Neural cell (in vitro differentiated cells): ENCODE results near the gene ALOX5AP. TPM values are rescaled to one million over a fixed set of nuclear protein-coding genes. Genes with fewer than 3 reads are reported as not detected.

ENCODE experiments used
- H2AFZ ChIP-seq: fragments of 200-600, 300-800 bp; sonication (generic), shearing (Covaris generic); 2 replicates; pipeline ENCODE4 v1.6.0; 2014; ENCODE audit warnings: low read depth, mild to moderate bottlenecking, antibody characterized with exemption, low read length, moderate library complexity
- H3F3A ChIP-seq: fragments of 200-600 bp; shearing (Covaris generic); 2 replicates; pipeline ENCODE4 v1.6.1; 2016; ENCODE audit warnings: mild to moderate bottlenecking, moderate library complexity, mixed read lengths, antibody characterized with exemption, low read length; ENCODE audit not compliant: insufficient read depth, poor library complexity, severe bottlenecking
- H3K27ac ChIP-seq: fragments of 200-600, 300-800 bp; sonication (generic), shearing (Covaris generic); 2 replicates; pipeline ENCODE4 v1.5.1; 2014; ENCODE audit warnings: mild to moderate bottlenecking, low read length, moderate library complexity
- H3K27me3 ChIP-seq: fragments of 300-800, 200-600 bp; sonication (generic), shearing (Covaris generic); 2 replicates; pipeline ENCODE4 v1.6.0; 2014; ENCODE audit warnings: mild to moderate bottlenecking, low read depth, low read length, moderate library complexity; ENCODE audit not compliant: insufficient read depth
- H3K36me3 ChIP-seq: fragments of 300-800, 200-600 bp; sonication (generic), shearing (Covaris generic); 2 replicates; pipeline ENCODE4 v1.5.1; 2014; ENCODE audit warnings: mild to moderate bottlenecking, antibody characterized with exemption, low read length, moderate library complexity; ENCODE audit not compliant: insufficient read depth
- H3K4me2 ChIP-seq: fragments of 300-800, 200-600 bp; sonication (generic), shearing (Covaris generic); 2 replicates; pipeline ENCODE4 v1.6.0; 2014; ENCODE audit warnings: mild to moderate bottlenecking, low read length
- H3K4me3 ChIP-seq: fragments of 300-800, 200-600 bp; sonication (generic), shearing (Covaris generic); 2 replicates; pipeline ENCODE4 v1.5.1; 2014; ENCODE audit warnings: mild to moderate bottlenecking, low read length, moderate library complexity
- H3K79me2 ChIP-seq: fragments of 200-600 bp; shearing (Covaris generic); replicated peaks from 2 replicates; pipeline ENCODE4 v1.6.0; 2014; ENCODE audit warnings: mild to moderate bottlenecking, low read length, moderate library complexity; ENCODE audit not compliant: insufficient read depth
- H3K9ac ChIP-seq: fragments of 300-800, 200-600 bp; sonication (generic), shearing (Covaris generic); 2 replicates; pipeline ENCODE4 v1.6.1; 2016; ENCODE audit warnings: mild to moderate bottlenecking, low read length, mixed read lengths
- H3K9me2 ChIP-seq: fragments of 200-600 bp; shearing (Covaris generic); 2 replicates; pipeline ENCODE4 v1.6.1; 2016; ENCODE audit warnings: mild to moderate bottlenecking, low read length, mixed read lengths; ENCODE audit not compliant: insufficient read depth
- H3K9me3 ChIP-seq: fragments of 200-600, 300-800 bp; sonication (generic), shearing (Covaris generic); 2 replicates; pipeline ENCODE4 v1.6.1; 2016; ENCODE audit warnings: mild to moderate bottlenecking, mixed run types, low read length, moderate library complexity, mixed read lengths
- H4K20me1 ChIP-seq: fragments of 200-600 bp; shearing (Covaris generic); 2 replicates; pipeline ENCODE4 v1.6.1; 2016; ENCODE audit warnings: mild to moderate bottlenecking, mixed run types; ENCODE audit not compliant: insufficient read depth
- EP300 ChIP-seq: fragments of 450-650 bp; conservative IDR thresholded peaks from 2 replicates; pipeline ENCODE4 v1.6.1; 2014; ENCODE audit warnings: antibody characterized with exemption, mild to moderate bottlenecking, moderate library complexity; ENCODE audit not compliant: poor library complexity, severe bottlenecking
- EZH2 ChIP-seq: fragments of 200-600, 300-800 bp; shearing (Covaris generic), sonication (generic); IDR thresholded peaks from 2 replicates; pipeline ENCODE4 v1.6.1; 2014; ENCODE audit warnings: antibody characterized with exemption, low read length, borderline replicate concordance, mild to moderate bottlenecking; ENCODE audit not compliant: insufficient read depth, poor library complexity, severe bottlenecking
- MXI1 ChIP-seq: fragments of 450-650 bp; conservative IDR thresholded peaks from 2 replicates; pipeline ENCODE4 v1.6.1; 2014; ENCODE audit warnings: antibody characterized with exemption, mild to moderate bottlenecking; ENCODE audit not compliant: poor library complexity, severe bottlenecking
- POLR2AphosphoS5 ChIP-seq: IDR thresholded peaks from 2 replicates; pipeline ENCODE4 v1.6.1; 2012
- RAD21 ChIP-seq: fragments of 450-650 bp; conservative IDR thresholded peaks from 2 replicates; pipeline ENCODE4 v1.6.1; 2014; ENCODE audit warnings: antibody characterized with exemption, mild to moderate bottlenecking, moderate library complexity
- SMC3 ChIP-seq: fragments of 450-650 bp; conservative IDR thresholded peaks from 2 replicates; pipeline ENCODE4 v1.6.1; 2014; ENCODE audit warnings: antibody characterized with exemption, mild to moderate bottlenecking, moderate library complexity; ENCODE audit not compliant: poor library complexity
- TAF1 ChIP-seq: IDR thresholded peaks from 2 replicates; pipeline ENCODE4 v1.6.1; 2012; ENCODE audit warnings: low read depth
- polyA plus RNA-seq: library from polyadenylated mRNA; depleted of rRNA; stranded (reverse); fragments of >200 nt; gene quantifications from 2 replicates; pipeline ENCODE4 v1.2.3, GENCODE V29; 2014
- TF ChIP-seq, protein P1 (sequence below): IDR thresholded peaks from 2 replicates; pipeline ENCODE4 v1.6.1; 2012; ENCODE audit warnings: borderline replicate concordance
- TF ChIP-seq, protein P2 (sequence below): fragments of 450-650 bp; IDR thresholded peaks from 2 replicates; pipeline ENCODE4 v1.5.1; 2014; ENCODE audit warnings: antibody characterized with exemption, mild to moderate bottlenecking, moderate library complexity; ENCODE audit not compliant: poor library complexity, severe bottlenecking

The ALOX5AP gene
- polyA plus RNA-seq, 1 donor from 2014 or later = not detected

DNA sequence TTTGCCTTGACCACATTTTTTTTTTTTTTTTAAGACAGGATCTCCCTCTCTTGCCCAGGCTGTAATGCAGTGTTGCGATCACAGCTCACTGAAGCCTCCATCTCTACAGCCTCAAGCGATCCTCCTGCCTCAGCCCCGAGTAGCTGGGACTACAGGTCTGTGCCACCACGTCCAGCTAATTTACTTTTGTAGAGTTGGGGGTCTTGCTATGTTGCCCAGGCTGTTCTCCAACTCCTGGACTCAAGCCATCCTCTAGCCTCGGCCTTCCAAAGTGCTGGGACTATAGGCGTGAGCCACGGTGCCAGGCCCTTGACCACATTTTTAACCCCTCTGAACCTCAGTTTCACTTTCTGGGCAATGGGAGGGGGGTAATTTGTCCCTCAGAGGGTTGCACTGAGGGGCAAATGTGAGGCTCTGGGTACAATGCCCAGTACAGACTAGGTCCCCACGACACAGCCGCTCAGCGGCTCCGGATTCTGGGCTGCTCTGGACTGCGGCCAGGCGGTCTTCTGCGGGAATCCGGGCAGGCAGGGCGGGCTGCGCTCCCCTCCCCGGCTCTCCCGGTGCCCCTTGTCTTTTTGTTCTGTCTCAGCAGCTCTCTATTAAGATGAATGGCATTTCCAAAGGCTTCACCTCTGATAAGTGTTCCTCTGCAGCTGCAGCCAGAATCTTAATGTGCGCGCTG is 3.8 kb upstream of the ALOX5AP start:
- no peaks in the 10 kb centered on the region for H3K79me2 ChIP-seq
- no peak for TF ChIP-seq TAF1
- TF ChIP-seq EZH2 = no peak
- no peak for TF ChIP-seq EP300
- TF ChIP-seq MXI1 = no peak
- TF ChIP-seq, protein P1, sequence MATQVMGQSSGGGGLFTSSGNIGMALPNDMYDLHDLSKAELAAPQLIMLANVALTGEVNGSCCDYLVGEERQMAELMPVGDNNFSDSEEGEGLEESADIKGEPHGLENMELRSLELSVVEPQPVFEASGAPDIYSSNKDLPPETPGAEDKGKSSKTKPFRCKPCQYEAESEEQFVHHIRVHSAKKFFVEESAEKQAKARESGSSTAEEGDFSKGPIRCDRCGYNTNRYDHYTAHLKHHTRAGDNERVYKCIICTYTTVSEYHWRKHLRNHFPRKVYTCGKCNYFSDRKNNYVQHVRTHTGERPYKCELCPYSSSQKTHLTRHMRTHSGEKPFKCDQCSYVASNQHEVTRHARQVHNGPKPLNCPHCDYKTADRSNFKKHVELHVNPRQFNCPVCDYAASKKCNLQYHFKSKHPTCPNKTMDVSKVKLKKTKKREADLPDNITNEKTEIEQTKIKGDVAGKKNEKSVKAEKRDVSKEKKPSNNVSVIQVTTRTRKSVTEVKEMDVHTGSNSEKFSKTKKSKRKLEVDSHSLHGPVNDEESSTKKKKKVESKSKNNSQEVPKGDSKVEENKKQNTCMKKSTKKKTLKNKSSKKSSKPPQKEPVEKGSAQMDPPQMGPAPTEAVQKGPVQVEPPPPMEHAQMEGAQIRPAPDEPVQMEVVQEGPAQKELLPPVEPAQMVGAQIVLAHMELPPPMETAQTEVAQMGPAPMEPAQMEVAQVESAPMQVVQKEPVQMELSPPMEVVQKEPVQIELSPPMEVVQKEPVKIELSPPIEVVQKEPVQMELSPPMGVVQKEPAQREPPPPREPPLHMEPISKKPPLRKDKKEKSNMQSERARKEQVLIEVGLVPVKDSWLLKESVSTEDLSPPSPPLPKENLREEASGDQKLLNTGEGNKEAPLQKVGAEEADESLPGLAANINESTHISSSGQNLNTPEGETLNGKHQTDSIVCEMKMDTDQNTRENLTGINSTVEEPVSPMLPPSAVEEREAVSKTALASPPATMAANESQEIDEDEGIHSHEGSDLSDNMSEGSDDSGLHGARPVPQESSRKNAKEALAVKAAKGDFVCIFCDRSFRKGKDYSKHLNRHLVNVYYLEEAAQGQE = no peak
- TF ChIP-seq POLR2AphosphoS5 = no peak
- TF ChIP-seq, protein P2, sequence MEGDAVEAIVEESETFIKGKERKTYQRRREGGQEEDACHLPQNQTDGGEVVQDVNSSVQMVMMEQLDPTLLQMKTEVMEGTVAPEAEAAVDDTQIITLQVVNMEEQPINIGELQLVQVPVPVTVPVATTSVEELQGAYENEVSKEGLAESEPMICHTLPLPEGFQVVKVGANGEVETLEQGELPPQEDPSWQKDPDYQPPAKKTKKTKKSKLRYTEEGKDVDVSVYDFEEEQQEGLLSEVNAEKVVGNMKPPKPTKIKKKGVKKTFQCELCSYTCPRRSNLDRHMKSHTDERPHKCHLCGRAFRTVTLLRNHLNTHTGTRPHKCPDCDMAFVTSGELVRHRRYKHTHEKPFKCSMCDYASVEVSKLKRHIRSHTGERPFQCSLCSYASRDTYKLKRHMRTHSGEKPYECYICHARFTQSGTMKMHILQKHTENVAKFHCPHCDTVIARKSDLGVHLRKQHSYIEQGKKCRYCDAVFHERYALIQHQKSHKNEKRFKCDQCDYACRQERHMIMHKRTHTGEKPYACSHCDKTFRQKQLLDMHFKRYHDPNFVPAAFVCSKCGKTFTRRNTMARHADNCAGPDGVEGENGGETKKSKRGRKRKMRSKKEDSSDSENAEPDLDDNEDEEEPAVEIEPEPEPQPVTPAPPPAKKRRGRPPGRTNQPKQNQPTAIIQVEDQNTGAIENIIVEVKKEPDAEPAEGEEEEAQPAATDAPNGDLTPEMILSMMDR = no peak
- TF ChIP-seq SMC3 = no peak
- no peaks in the 10 kb centered on the region for H3K27me3 ChIP-seq
- H3K36me3 ChIP-seq = no peaks in the 10 kb centered on the region
- no peaks in the 10 kb centered on the region for H4K20me1 ChIP-seq
- H3F3A ChIP-seq = no peaks in the 10 kb centered on the region
- no peaks in the 10 kb centered on the region for H3K9me3 ChIP-seq
- H3K27ac ChIP-seq = peak overlapping the region; percentile 81
- no peak overlapping the region for H3K4me2 ChIP-seq
- peak overlapping the region; percentile 55 for H3K9ac ChIP-seq
- H2AFZ ChIP-seq = peak overlapping the region; percentile 43
- H3K9me2 ChIP-seq = no peaks in the 10 kb centered on the region
- peak overlapping the region; percentile 58 for H3K4me3 ChIP-seq

DNA sequence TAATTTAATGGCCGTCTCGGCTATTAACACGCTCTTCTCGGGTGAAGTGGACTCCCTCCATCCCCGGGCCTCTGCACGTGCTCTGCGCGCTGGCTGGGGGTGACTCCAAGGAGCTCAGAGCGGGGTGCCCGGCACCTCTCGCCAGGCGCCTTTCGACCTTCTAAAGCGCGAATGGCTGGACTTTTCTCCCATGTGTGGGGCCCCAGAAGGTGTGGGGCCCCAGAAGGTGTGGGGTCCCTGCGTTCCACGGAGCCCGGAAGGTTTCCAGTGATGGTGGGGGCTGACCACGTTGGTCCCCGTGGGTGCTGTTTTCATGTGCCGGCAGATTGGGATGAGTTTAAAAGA is 3.3 kb upstream of the ALOX5AP start:
- Histone ChIP-seq H3K9me3 (no peaks in the 10 kb centered on the region), H3K9me2 (no peaks in the 10 kb centered on the region), H3K9ac (no peak overlapping the region), H3K36me3 (no peaks in the 10 kb centered on the region), H3F3A (no peaks in the 10 kb centered on the region), H3K4me3 (no peak overlapping the region), H3K27ac (peak overlapping the region; percentile 81), H3K27me3 (no peaks in the 10 kb centered on the region), H3K79me2 (no peaks in the 10 kb centered on the region), H2AFZ (no peak overlapping the region), H3K4me2 (no peak overlapping the region), H4K20me1 (no peaks in the 10 kb centered on the region)
- TF ChIP-seq MXI1 = no peak
- no peak for TF ChIP-seq RAD21
- no peak for TF ChIP-seq TAF1
- TF ChIP-seq SMC3 = no peak
- TF ChIP-seq, protein P1 = no peak
- TF ChIP-seq, protein P2 = no peak
- no peak for TF ChIP-seq EP300
- TF ChIP-seq EZH2 = no peak
- no peak for TF ChIP-seq POLR2AphosphoS5
